Measurements from ENCODE around the gene VGLL4. TPM values are rescaled to one million over a fixed set of nuclear protein-coding genes. Genes with fewer than 3 reads are reported as not detected.
"Not testable (repeated sequence)": the region's sequence is repeated elsewhere in the genome, so short reads cannot be mapped to it uniquely, and the experiment has no call there.

VGLL4 gene
- total RNA-seq, 3 donors from 2014 or later, result 42.5 to 51.3 (median 46.4) TPM

GRCh38 chr3:11600501-11601282 lies 43.0 kb downstream of the VGLL4 start:
- peak; percentile 69 for ATAC-seq
- Histone ChIP-seq H3K36me3 (ENCODE audit: low read depth) (no peaks in the 10 kb centered on the region), H3K9me3 (no peaks in the 10 kb centered on the region), H3K4me1 (ENCODE audit: low read depth) (peaks cover 5% of the 10 kb centered on the region), H3K4me3 (no peak overlapping the region)
- DNase-seq, result peak in 1 of 3 donors; percentile 69
- intact Hi-C loops (cut with DNase I, micrococcal nuclease), result no loop called here
- no peak for TF ChIP-seq CTCF (IDR thresholded peaks at IDR 0.05)

- Histone ChIP-seq H3K36me3 (ENCODE audit: low read depth) (no peaks in the 10 kb centered on the region), H3K9me3 (no peaks in the 10 kb centered on the region), H3K4me1 (ENCODE audit: low read depth) (peaks cover 6% of the 10 kb centered on the region), H3K4me3 (no peak overlapping the region)
- DNase-seq (no peak), ATAC-seq (no peak)
- no peak for TF ChIP-seq CTCF (IDR thresholded peaks at IDR 0.05)
- intact Hi-C loops (cut with DNase I, micrococcal nuclease), result loop anchor here in 1 of 2 donors (10.0 kb wide), 1 partner anchor 48 kb away; the partner anchor contains the start of gene VGLL4
These were observed 47.3 kb downstream of the VGLL4 start for GRCh38 chr3:11596387-11596786.

GRCh38 chr3:11595024-11595423 lies 48.7 kb downstream of the VGLL4 start:
- ATAC-seq; H3K9me3 ChIP-seq; DNase-seq; H3K4me3 ChIP-seq; H3K36me3 ChIP-seq (ENCODE audit: low read depth): not testable (repeated sequence)
- intact Hi-C loops (cut with DNase I, micrococcal nuclease), result loop anchor here in 1 of 2 donors (10.0 kb wide), 1 partner anchor 50 kb away; the partner anchor contains the start of gene VGLL4
- peaks cover 13% of the 10 kb centered on the region for H3K4me1 ChIP-seq (ENCODE audit: low read depth)

GRCh38 chr3:11593318-11594034 lies 50.2 kb downstream of the VGLL4 start:
- Histone ChIP-seq H3K9me3 (no peaks in the 10 kb centered on the region), H3K36me3 (ENCODE audit: low read depth) (no peaks in the 10 kb centered on the region), H3K4me3 (no peak overlapping the region), H3K4me1 (ENCODE audit: low read depth) (peaks cover 13% of the 10 kb centered on the region)
- ATAC-seq, result no peak
- no peak for TF ChIP-seq CTCF (IDR thresholded peaks at IDR 0.05)
- no peak for DNase-seq
- intact Hi-C loops (cut with DNase I, micrococcal nuclease), result loop anchor here in 1 of 2 donors (10.0 kb wide), 1 partner anchor 51 kb away; the partner anchor contains the start of gene VGLL4

GRCh38 chr3:11592445-11593298 lies 51.0 kb downstream of the VGLL4 start:
- Histone ChIP-seq H3K36me3 (ENCODE audit: low read depth) (no peaks in the 10 kb centered on the region), H3K4me1 (ENCODE audit: low read depth) (peaks cover 13% of the 10 kb centered on the region), H3K9me3 (no peaks in the 10 kb centered on the region), H3K4me3 (no peak overlapping the region)
- intact Hi-C loops (cut with DNase I, micrococcal nuclease), result loop anchor here in 1 of 2 donors (10.0 kb wide), 1 partner anchor 52 kb away; the partner anchor contains the start of gene VGLL4
- DNase-seq (no peak), ATAC-seq (peak; percentile 24)
- no peak for TF ChIP-seq CTCF (IDR thresholded peaks at IDR 0.05)
